ENCODE data around the gene STX10.
"Not testable (repeated sequence)": the region's sequence is repeated elsewhere in the genome, so short reads cannot be mapped to it uniquely, and the experiment has no call there.

The STX10 gene

GRCh38 chr19:13164343-13165161, 14.4 kb upstream of the STX10 start:
- DNase-seq: peak; percentile 70

- DNase-seq: peak; percentile 90
These were observed 13.6 kb upstream of the STX10 start for GRCh38 chr19:13163609-13164342.

- peak; percentile 98 for DNase-seq
These were observed 12.8 kb upstream of the STX10 start for GRCh38 chr19:13162724-13163608.

GRCh38 chr19:13160557-13160956, 10.4 kb upstream of the STX10 start:
- DNase-seq: peak; percentile 30

GRCh38 chr19:13159713-13160112, 9.5 kb upstream of the STX10 start:
- no peak for DNase-seq

GRCh38 chr19:13155472-13156359, 5.5 kb upstream of the STX10 start:
- peak; percentile 62 for DNase-seq

GRCh38 chr19:13154911-13155471, 4.8 kb upstream of the STX10 start:
- DNase-seq: peak; percentile 70

GRCh38 chr19:13154241-13154778, 4.1 kb upstream of the STX10 start:
- DNase-seq: peak; percentile 95

- peak; percentile 43 for DNase-seq
These were observed 3.5 kb upstream of the STX10 start for GRCh38 chr19:13153569-13154240.

- peak; percentile 96 for DNase-seq
These were observed 2.9 kb upstream of the STX10 start for GRCh38 chr19:13152974-13153568.

- no peak for DNase-seq
These were observed 2.3 kb upstream of the STX10 start for GRCh38 chr19:13152356-13152973.

- peak; percentile 98 for DNase-seq
These were observed 1.6 kb upstream of the STX10 start for GRCh38 chr19:13151605-13152355.

- no peak for DNase-seq
These were observed 893 bp upstream of the STX10 start for GRCh38 chr19:13150931-13151604.

- peak; percentile 39 for DNase-seq
These were observed 468 bp downstream of the STX10 start for GRCh38 chr19:13149628-13150186.

- not testable (repeated sequence) for DNase-seq
These were observed 975 bp downstream of the STX10 start for GRCh38 chr19:13149173-13149627.

- DNase-seq: peak; percentile 50
These were observed 3.2 kb downstream of the STX10 start for GRCh38 chr19:13146763-13147563.

- no peak for DNase-seq
These were observed 10.4 kb downstream of the STX10 start for GRCh38 chr19:13139633-13140311.
